CD4-positive, alpha-beta T cell treated with Interleukin-10 for 1 hour (primary cell): ENCODE results near the gene TEX28.
A peak's percentile ranks its signal among the peaks of the same experiment; 100 is the strongest.
"Not testable (repeated sequence)": the region's sequence is repeated elsewhere in the genome, so short reads cannot be mapped to it uniquely, and the experiment has no call there.

Experiments
- DNase-seq: peaks from one replicate; pipeline ENCODE4 v3.0.0-alpha.2; 2020

TEX28 gene

GRCh38 chrX:154310616-154311536 lies 16.0 kb upstream of the TEX28 start:
- no peak for DNase-seq

DNA sequence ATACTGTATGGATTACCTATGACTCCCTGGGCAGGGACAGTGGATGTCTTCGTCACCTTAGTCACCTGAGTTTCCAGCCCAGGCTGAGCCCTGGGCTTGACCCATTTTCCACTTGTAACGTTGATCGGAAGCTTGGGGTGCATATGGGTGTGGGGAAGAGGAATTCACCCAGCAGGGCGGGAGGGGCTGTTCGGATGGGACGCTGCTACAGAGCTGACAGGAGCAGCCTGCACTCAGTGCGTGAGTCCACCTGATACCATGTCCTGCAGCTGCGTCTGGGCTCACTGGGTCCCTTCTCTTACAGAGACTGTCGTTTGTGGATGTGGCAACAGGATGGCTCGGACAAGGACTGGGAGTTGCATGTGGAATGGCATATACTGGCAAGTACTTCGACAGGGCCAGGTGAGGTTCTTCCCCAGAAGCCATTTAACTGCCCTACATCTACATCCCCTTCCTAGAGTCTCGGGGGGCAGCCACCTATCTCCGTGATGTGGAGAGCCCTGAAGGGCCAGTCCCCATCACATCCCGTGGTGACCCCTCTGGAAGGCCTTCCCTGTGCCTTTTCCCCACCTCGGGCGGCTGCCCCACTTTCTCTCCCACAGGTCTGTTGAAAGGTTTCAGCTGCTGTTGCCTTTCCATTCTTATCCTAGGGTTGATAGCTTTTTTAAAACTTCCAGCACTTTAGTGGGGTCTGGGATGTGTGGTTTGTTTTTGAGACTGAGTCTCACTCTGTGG lies 14.3 kb upstream of the TEX28 start:
- DNase-seq = no peak

DNA sequence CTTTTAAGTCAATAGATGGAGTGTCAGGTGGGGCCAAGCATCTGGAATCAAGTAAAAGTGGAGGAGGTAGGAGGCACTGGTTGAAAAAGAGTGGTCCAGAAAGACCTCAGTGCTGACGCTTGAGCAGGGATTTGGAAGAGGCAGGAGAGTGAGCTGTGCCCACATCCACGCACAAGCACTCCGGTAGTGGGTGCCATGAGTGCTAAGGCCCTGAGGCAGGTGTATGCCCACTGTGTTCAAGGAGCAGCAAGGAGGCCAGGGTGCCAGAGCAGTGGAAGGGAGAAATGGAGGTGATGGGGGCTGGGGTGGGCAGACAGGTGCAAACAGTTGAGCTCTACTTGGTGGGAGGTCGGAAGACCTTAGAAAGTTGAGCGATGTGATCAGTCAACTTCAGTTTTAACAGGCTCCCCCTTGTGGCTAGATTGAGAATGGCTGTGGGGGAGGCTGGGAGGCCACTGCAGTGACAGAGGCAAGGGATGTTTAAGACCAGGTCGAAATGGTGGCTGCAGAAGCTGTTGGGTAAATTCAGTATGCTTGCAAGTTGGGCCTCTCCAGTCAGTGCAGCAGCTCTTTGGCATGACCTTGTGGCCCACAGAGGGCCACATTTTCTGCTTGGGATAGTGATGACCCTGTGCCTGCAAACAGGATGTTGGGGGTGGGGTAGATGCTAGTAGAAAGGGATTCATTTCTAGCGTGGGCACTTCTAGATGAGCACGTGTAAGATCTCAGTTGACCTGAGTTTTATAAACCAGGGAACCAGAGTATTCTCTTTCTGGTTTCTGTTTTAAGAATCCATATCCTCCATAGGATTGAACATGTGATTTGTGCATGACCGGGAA lies 13.4 kb upstream of the TEX28 start:
- peak; percentile 84 for DNase-seq

DNA sequence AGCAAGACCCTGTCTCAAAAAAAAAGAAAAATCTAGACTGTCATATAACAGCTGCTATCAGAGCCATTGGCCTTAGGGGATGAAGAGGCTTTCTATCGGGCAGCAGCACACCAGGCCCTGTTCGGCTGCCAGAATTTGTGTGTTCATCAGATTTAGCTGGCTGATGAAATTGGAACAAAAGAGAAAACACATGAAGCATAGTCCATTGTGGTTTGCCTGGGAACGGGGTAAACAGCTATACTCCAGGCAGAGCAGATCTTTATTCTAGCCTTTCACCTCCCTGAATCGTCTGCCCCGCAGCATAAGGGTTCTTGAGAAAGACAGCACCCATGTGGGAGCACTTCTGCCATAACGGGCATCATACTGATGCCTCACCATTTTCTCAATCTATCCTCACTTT lies 12.3 kb upstream of the TEX28 start:
- no peak for DNase-seq

DNA sequence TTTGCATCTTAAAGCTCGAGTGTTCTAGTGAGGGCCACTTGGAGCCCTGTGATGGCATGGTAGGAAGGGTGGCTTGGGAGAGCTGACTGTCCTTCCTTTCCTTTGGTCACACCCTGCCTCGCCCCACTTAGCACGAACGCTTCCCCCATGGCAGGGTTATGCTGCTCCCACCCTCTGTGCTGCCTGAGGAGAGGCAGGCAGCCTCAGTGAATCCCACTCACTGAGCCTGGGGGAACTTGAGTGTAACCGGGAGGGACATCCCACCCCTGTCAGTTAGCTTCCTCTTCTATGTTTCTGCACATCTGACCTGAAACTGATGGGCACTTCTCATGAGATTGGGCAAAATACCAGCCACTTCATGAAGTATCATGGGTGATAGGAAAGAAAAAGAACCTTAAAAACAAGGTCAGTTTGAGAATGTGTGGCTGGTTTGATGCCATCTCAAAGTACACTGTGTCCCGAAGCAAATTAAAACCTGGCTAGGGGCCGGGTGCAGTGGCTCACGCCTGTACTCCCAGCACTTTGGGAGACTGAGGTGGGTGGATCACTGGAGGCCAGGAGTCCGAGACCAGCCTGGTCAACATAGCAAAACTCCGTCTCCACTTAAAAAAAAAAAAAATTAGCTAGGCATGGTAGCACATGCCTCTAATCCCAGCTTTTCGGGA lies 10.7 kb upstream of the TEX28 start:
- no peak for DNase-seq

GRCh38 chrX:154304846-154305245 lies 9.9 kb upstream of the TEX28 start:
- no peak for DNase-seq

DNA sequence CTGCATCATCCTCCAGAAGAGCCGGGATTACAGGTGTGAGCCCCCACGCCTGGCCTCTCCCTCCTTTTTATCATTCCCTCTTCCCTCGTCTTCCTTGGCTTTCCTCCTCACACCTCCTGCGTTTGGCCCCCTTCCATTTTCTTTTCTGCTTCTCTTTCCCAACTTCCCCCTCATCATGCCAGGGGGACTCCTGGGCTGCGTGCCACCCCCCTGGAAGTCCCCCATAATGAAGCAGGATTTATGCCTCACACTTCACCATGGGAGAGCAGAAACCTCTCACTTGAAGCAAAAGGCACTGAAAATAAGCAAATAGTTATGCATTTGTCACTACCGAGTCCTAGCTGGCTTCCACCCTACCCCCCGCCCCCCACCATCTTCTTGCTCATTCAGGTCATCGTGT lies 8.6 kb upstream of the TEX28 start:
- no peak for DNase-seq

DNA sequence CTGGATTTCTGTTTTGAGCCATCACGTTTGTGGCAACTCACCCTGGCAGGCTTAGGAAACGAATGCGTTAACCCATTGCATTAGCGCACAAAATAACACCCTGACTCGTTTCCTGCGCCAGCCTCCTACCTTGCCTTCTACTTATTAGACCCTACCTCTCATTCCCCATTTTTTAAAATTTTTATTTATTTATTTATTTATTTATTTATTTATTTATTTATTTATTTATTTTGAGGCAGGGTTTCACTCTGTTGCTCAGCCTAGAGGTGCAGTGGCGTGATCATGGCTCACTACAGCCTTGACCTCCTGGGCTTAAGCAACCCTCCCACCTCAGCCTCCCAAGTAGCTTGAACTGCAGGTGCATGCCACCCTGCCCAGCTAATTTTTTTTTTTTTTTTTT lies 8.1 kb upstream of the TEX28 start:
- not testable (repeated sequence) for DNase-seq

DNA sequence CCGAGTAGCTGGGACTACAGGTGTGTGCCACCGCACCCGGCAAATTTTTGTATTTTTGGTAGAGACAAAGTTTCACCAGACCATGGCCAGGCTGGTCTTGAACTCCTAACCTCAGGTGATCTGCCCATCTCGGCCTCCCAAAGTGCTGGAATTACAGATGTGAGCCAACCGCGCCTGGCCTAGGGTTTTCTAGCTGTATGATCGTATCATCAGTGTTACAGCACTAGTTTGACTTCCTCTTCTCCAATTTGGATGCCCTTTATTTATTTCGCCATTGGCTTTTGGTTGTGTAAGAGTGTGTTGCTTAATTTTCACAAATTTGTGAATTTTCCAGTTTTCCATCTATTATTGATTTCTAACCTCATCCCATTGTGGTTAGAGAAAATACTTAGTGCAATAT lies 5.9 kb upstream of the TEX28 start:
- no peak for DNase-seq

- no peak for DNase-seq
Measured at GRCh38 chrX:154298312-154298711, 3.4 kb upstream of the TEX28 start.

DNA sequence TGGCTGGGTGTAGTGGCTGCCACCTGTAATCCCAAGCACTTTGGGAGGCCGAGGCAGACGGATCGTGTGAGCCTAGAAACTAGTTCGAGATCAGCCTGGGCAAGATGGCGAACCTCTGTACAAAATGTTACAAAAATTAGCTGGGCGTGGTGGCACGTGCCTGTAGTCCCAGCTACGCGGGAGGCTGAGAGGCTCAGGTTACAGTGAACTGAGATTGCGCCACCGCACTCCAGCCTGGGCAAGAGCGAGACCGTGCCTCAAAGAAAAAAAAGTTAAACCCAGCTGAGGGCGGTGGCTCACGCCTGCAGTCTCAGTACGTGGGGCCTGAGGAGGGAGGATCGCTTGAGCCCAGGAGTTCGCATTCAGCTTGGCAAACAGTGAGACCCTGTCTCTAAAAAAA lies 1.8 kb upstream of the TEX28 start:
- no peak for DNase-seq

DNA sequence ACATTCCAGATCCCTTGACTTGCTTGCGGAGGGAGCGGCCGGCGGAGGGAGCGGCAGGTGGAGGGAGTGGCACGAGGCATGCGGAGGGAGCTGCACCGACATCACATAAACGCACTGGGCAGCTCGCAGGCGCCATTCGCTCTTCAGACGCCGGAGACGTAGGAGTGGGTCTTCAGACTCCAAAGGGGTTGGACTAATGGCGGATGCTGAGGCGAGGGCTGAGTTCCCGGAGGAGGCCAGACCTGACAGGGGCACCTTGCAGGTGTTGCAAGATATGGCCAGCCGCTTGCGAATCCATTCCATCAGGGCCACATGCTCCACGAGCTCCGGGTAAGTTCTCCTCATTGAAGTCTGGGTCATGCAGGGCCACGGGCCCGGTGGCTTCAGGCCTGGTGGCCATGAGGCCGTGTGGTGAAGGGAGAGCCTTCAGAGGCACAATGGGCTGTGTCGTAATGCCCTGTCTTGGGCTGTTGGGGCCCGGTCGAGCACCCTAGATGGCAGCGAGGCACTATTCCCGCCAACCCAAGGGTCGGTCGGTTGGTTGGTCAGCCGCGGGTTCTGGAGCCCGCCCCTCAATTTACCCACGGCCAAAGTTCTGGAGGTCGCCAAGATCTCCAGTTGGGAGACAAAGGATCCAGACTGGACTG lies 863 bp upstream of the TEX28 start, which contains the start of gene TKTL1:
TKTL1 (plus strand) TSS at position 132 of the 647 bp plus-strand sequence; CDS start at position 197, 65 bp downstream.
- no peak for DNase-seq

DNA sequence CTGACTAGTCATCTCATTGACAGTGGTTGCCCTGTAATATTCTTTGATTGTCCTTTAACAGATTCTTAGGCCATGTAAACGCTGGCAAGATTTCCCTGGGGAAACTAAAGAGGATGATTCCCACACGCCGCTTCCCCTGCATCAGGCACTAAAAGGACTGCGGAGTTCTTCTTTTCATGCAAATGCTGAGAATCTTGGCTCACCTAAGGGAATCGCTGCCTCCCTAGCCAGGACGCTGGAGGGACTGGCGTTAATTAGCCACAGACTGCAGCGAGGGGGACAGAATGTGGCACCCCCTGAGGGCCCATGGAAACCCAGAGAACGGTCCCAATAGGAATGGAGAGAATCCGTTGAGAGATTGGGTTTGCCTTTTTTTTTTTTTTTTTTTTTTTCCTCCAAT lies 8.5 kb downstream of the TEX28 start:
- not testable (repeated sequence) for DNase-seq

DNA sequence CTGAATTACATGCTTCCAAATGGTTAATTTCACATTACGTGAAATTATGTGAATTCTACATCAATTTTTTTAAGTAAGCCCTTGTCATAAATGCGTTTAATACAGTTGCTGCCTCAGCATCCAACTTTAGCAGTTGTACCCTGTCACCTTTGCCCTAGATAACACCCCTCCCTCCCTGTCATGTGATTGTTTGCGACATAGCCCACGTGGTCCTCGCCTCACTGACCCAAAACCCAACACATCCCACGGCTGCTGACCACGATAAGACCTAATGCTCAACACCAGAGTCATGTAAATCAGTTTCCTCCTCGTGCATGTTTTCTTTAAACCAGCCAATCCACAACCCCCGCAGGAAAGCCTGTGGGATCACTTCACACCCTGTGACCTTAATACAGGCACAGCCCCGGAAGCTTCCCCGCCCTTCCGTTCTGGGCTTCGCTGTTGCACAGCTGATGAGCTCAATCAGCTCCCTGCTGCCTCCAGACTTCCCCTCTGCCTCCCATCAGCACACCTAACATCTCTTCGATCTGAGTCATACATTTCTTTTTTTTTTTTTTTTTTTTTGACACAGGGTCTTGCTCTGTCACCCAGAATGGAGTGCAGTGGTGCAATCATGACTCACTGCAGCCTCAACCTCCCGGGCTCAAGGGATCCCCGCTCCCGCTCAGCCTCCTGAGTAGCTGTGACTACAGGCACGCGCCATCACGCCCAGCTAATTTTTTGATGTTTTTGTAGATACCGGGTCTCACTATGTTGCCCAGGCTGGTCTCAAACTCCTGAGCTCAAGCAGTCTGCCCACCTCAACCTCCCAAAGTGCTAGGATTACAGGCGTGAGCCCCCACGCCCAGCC lies 10.2 kb downstream of the TEX28 start:
- not testable (repeated sequence) for DNase-seq

DNA sequence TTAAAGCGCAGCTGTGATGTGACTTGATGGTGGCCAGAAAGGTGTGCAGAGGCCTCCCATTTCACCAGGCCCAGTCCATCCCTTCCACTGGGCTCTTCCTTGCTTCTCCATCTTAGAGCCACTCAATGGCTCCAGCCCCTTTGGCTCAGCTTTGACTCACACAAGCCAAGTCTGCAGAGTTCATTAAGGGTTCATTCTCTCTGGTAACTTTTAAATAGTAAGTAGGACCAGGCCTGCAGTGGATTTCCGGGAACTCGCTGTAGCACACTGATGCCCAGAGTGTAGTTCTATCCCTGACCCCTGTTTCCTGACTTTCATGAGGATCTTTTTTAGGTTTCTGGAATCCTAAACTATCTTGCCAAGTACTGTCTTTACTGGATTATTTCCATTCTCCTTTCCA lies 25.7 kb downstream of the TEX28 start:
- DNase-seq = not testable (repeated sequence)

- DNase-seq = not testable (repeated sequence)
Measured at GRCh38 chrX:154263072-154263471, 31.9 kb downstream of the TEX28 start.

GRCh38 chrX:154258711-154259110 lies 36.2 kb downstream of the TEX28 start:
- DNase-seq = not testable (repeated sequence)

DNA sequence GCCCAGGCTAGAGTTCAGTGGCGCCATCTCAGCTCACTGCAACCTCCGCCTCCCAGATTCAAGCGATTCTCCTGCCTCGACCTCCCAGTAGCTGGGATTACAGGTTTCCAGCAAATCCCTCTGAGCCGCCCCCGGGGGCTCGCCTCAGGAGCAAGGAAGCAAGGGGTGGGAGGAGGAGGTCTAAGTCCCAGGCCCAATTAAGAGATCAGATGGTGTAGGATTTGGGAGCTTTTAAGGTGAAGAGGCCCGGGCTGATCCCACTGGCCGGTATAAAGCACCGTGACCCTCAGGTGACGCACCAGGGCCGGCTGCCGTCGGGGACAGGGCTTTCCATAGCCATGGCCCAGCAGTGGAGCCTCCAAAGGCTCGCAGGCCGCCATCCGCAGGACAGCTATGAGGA lies 37.6 kb downstream of the TEX28 start, which contains the start of gene OPN1MW3:
OPN1MW3 (plus strand) TSS at position 301 of the 400 bp plus-strand sequence; CDS start at position 339, 38 bp downstream.
- not testable (repeated sequence) for DNase-seq

DNA sequence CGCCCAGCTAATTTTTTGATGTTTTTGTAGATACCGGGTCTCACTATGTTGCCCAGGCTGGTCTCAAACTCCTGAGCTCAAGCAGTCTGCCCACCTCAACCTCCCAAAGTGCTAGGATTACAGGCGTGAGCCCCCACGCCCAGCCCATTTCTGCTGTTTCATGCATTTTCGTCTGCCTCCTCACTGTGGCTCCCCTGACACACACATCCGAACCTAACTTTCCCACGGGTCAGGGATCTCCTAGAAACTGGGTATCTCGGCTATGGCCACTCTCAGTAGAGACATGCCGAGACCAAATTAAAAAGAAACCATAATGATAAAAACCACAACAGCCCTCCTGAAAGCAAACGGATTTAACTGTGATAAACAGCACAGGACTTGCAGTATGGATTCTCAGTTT lies 46.8 kb downstream of the TEX28 start:
- not testable (repeated sequence) for DNase-seq

DNA sequence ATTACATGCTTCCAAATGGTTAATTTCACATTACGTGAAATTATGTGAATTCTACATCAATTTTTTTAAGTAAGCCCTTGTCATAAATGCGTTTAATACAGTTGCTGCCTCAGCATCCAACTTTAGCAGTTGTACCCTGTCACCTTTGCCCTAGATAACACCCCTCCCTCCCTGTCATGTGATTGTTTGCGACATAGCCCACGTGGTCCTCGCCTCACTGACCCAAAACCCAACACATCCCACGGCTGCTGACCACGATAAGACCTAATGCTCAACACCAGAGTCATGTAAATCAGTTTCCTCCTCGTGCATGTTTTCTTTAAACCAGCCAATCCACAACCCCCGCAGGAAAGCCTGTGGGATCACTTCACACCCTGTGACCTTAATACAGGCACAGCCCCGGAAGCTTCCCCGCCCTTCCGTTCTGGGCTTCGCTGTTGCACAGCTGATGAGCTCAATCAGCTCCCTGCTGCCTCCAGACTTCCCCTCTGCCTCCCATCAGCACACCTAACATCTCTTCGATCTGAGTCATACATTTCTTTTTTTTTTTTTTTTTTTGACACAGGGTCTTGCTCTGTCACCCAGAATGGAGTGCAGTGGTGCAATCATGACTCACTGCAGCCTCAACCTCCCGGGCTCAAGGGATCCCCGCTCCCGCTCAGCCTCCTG lies 47.4 kb downstream of the TEX28 start:
- DNase-seq = not testable (repeated sequence)
